Caco-2 (cell line): ENCODE measurements around the gene EPHA10. TPM values are rescaled to one million over a fixed set of nuclear protein-coding genes. Genes with fewer than 3 reads are reported as not detected.
"Not testable (repeated sequence)": the region's sequence is repeated elsewhere in the genome, so short reads cannot be mapped to it uniquely, and the experiment has no call there.

ENCODE experiments used
- BruUV-seq: library from RNA; stranded (reverse); fragments of 400-500 nt; replicated peaks from 2 replicates; lab custom pipeline; 2021; lab: Mats Ljungman, UMichigan
- CTCF ChIA-PET: fragments of 300-600 bp; sonication (Branson Sonifier 250); formaldehyde crosslinking; loops from one replicate; lab custom pipeline; 2022; ENCODE audit warnings: antibody characterized with exemption; lab: Charles Lee
- POLR2A ChIA-PET: fragments of 300-600 bp; sonication (Branson Sonifier 250); formaldehyde crosslinking; loops from one replicate; lab custom pipeline; 2022; ENCODE audit warnings: antibody characterized with exemption; lab: Charles Lee
- DNase-seq, 2 experiments: peaks; one replicate each; pipeline versions ENCODE4 v3.0.0 to v3.0.0-alpha.2; 2020 to 2022
- H3K27me3 ChIP-seq: replicated peaks from 2 replicates; pipeline ENCODE4 v1.6.0; 2011; ENCODE audit warnings: low read length; ENCODE audit not compliant: control insufficient read depth, insufficient read depth
- H3K36me3 ChIP-seq: 2 replicates; pipeline ENCODE4 v1.5.1; 2011; ENCODE audit warnings: low read length; ENCODE audit not compliant: control insufficient read depth, insufficient read depth
- H3K4me1 ChIP-seq: fragments of 250-450 bp; sonication (Bioruptor Pico); 2 replicates; pipeline ENCODE4 v1.5.1; 2020; ENCODE audit warnings: mild to moderate bottlenecking
- H3K4me3 ChIP-seq: 2 replicates; pipeline ENCODE4 v1.5.1; 2011; ENCODE audit warnings: low read depth, mild to moderate bottlenecking, control low read depth, low read length
- H3K9me3 ChIP-seq: fragments of 250-450 bp; sonication (Bioruptor Pico); 2 replicates; pipeline ENCODE4 v1.5.1; 2020; ENCODE audit warnings: mild to moderate bottlenecking, moderate library complexity
- H3K27ac Mint-ChIP-seq: one replicate; pipeline ENCODE4 v1.8.0; 2022; ENCODE audit warnings: mixed read lengths; ENCODE audit not compliant: unreplicated experiment
- H3K27me3 Mint-ChIP-seq: one replicate; pipeline ENCODE4 v1.8.0; 2022; ENCODE audit warnings: mixed read lengths; ENCODE audit not compliant: insufficient read depth, unreplicated experiment
- H3K36me3 Mint-ChIP-seq: one replicate; pipeline ENCODE4 v1.8.0; 2022; ENCODE audit warnings: mild to moderate bottlenecking, mixed read lengths; ENCODE audit not compliant: insufficient read depth, unreplicated experiment
- H3K4me1 Mint-ChIP-seq: one replicate; pipeline ENCODE4 v1.8.0; 2022; ENCODE audit warnings: low read depth, mixed read lengths; ENCODE audit not compliant: unreplicated experiment
- H3K4me3 Mint-ChIP-seq: one replicate; pipeline ENCODE4 v1.8.0; 2022; ENCODE audit warnings: mild to moderate bottlenecking, moderate library complexity, mixed read lengths; ENCODE audit not compliant: unreplicated experiment
- H3K9me3 Mint-ChIP-seq: one replicate; pipeline ENCODE4 v1.8.0; 2022; ENCODE audit warnings: mixed read lengths; ENCODE audit not compliant: unreplicated experiment
- CTCF ChIP-seq, 2 experiments: fragments of 200-600 bp in 1 of 2; IDR thresholded peaks; 1 replicate in 1 of 2; 2 replicates in 1 of 2; pipeline versions ENCODE4 v1.5.1 to v1.8.0; 2011 to 2022; ENCODE audit warnings: antibody characterized with exemption in 1 of 2, control low read depth in 1 of 2, inconsistent platforms in 1 of 2, low read depth in 1 of 2, low read length in 1 of 2, mild to moderate bottlenecking in 1 of 2, moderate library complexity in 1 of 2; ENCODE audit not compliant: insufficient read depth in 1 of 2, severe bottlenecking in 1 of 2, unreplicated experiment in 1 of 2
- intact Hi-C: fragments of 100-400 bp; cut with micrococcal nuclease; formaldehyde crosslinking; loops from one replicate; pipeline ENCODE4 v1.10.0; 2022; ENCODE audit not compliant: unreplicated experiment
- total RNA-seq: library from RNA; stranded (reverse); gene quantifications from 2 replicates; pipeline ENCODE4 v1.2.3, GENCODE V29; 2022

The EPHA10 gene
- total RNA-seq, 1 experiment from 2014 or later, result 2.8 TPM

GRCh38 chr1:37685722-37686121 lies 79.2 kb downstream of the EPHA10 start:
- Histone ChIP-seq H3K27me3 (no peaks in the 10 kb centered on the region), H3K9me3 (no peaks in the 10 kb centered on the region), H3K36me3 (no peaks in the 10 kb centered on the region), H3K4me3 (no peak overlapping the region), H3K4me1 (no peaks in the 10 kb centered on the region)
- POLR2A ChIA-PET, result no interaction called here
- Mint-ChIP-seq H3K27ac (no peak overlapping the region), H3K9me3 (no peaks in the 10 kb centered on the region), H3K36me3 (peaks cover 42% of the 10 kb centered on the region), H3K4me1 (no peaks in the 10 kb centered on the region), H3K27me3 (no peaks in the 10 kb centered on the region), H3K4me3 (no peak overlapping the region)
- intact Hi-C loops, result no loop called here
- DNase-seq, result no peak
- CTCF ChIA-PET, result no interaction called here
- TF ChIP-seq CTCF (IDR thresholded peaks at IDR 0.05; ENCODE audit: insufficient read depth in 1 of 2, low read depth in 1 of 2, low read length in 1 of 2, severe bottlenecking in 1 of 2, unreplicated experiment in 1 of 2), result no peak
- BruUV-seq, result no TSS peak

GRCh38 chr1:37684182-37684581 lies 80.7 kb downstream of the EPHA10 start:
- H3K4me3 Mint-ChIP-seq, intact Hi-C loops, DNase-seq, H3K27me3 Mint-ChIP-seq, H3K4me1 Mint-ChIP-seq, H3K9me3 ChIP-seq, H3K4me3 ChIP-seq, H3K4me1 ChIP-seq, H3K36me3 ChIP-seq, BruUV-seq, CTCF ChIA-PET, H3K27me3 ChIP-seq, H3K9me3 Mint-ChIP-seq, POLR2A ChIA-PET: not testable (repeated sequence)
- H3K27ac Mint-ChIP-seq, result peak overlapping the region; percentile 54
- H3K36me3 Mint-ChIP-seq, result peaks cover 31% of the 10 kb centered on the region

GRCh38 chr1:37682334-37682987 lies 82.5 kb downstream of the EPHA10 start:
- ChIA-PET POLR2A (interaction anchor here (0.5 kb wide), 1 partner anchor 82 kb away, joined by 3 read pairs; the partner anchor contains the start of gene EPHA10), CTCF (interaction anchor here (1.2 to 2.4 kb wide), 2 partner anchors 79 to 167 kb away, joined by 3 to 9 read pairs; no protein-coding TSS in a partner anchor)
- peaks cover 22% of the 10 kb centered on the region for H3K36me3 Mint-ChIP-seq
- Histone ChIP-seq H3K4me1 (no peaks in the 10 kb centered on the region), H3K4me3 (no peak overlapping the region), H3K27me3 (no peaks in the 10 kb centered on the region), H3K9me3 (no peaks in the 10 kb centered on the region), H3K36me3 (no peaks in the 10 kb centered on the region)
- no peaks in the 10 kb centered on the region for H3K4me1 Mint-ChIP-seq
- DNase-seq, result peak in 1 of 2 experiments; percentile 69
- no peaks in the 10 kb centered on the region for H3K9me3 Mint-ChIP-seq
- H3K27ac Mint-ChIP-seq, result no peak overlapping the region
- TF ChIP-seq CTCF (IDR thresholded peaks at IDR 0.05; ENCODE audit: insufficient read depth in 1 of 2, low read depth in 1 of 2, low read length in 1 of 2, severe bottlenecking in 1 of 2, unreplicated experiment in 1 of 2), result peak; percentile 65 to 71
- no peak overlapping the region for H3K4me3 Mint-ChIP-seq
- TSS peak; percentile 17 for BruUV-seq
- intact Hi-C loops, result loop anchor here (1.0 kb wide), 2 partner anchors 79 to 227 kb away; no protein-coding TSS in a partner anchor
- H3K27me3 Mint-ChIP-seq, result no peaks in the 10 kb centered on the region
